Retinal pigment epithelial cell (primary cell): ENCODE data around the gene MYMX.

ENCODE experiments used
- DNase-seq: peaks from one replicate; pipeline ENCODE4 v3.0.0-alpha.2; 2010; ENCODE audit warnings: low read depth
- H3K4me3 ChIP-seq: 2 replicates; pipeline ENCODE4 v1.5.1; 2011; ENCODE audit warnings: mild to moderate bottlenecking, low read length, control low read depth, moderate library complexity
- TF ChIP-seq, protein P1 (sequence below): conservative IDR thresholded peaks from 2 replicates; pipeline ENCODE4 v1.5.1; 2011; ENCODE audit warnings: low read depth, low read length, control low read depth, inconsistent platforms

Gene MYMX

DNA sequence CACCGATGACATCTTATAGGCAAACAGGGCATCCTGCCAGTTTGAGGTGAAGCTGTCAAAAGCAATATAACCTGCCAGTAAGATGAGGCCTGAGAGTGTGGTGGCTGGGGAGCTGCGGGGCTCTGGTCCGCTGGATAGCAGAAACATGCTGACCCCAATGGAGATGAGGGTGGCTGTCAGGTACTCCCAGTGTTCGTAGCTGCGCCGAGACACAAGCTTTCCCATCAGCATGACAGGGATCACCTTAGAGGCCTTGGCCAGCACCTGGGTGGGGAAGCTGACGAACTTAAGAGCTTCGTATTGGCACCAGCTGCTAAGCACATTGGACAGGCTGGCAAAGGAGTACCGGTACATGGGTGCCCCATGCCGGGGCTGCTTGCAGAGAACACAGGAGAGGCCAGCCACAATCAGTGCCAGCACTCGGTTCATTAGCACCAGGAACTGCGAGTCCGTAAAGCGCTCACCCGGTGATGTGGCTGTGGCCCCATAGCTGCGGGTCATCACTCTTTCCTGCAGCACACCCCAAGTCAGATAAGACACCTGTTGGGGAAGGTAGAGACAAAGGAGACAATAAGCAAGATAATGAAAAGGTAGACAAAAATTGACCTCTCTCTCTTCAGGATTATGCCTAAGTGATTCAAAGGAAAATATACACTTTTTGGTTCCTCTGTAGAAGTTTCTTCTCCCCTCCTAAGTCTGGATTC, 38.5 kb downstream of the MYMX start:
- DNase-seq = no peak
- TF ChIP-seq, protein P1, sequence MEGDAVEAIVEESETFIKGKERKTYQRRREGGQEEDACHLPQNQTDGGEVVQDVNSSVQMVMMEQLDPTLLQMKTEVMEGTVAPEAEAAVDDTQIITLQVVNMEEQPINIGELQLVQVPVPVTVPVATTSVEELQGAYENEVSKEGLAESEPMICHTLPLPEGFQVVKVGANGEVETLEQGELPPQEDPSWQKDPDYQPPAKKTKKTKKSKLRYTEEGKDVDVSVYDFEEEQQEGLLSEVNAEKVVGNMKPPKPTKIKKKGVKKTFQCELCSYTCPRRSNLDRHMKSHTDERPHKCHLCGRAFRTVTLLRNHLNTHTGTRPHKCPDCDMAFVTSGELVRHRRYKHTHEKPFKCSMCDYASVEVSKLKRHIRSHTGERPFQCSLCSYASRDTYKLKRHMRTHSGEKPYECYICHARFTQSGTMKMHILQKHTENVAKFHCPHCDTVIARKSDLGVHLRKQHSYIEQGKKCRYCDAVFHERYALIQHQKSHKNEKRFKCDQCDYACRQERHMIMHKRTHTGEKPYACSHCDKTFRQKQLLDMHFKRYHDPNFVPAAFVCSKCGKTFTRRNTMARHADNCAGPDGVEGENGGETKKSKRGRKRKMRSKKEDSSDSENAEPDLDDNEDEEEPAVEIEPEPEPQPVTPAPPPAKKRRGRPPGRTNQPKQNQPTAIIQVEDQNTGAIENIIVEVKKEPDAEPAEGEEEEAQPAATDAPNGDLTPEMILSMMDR = no peak
- H3K4me3 ChIP-seq = no peak overlapping the region

DNA sequence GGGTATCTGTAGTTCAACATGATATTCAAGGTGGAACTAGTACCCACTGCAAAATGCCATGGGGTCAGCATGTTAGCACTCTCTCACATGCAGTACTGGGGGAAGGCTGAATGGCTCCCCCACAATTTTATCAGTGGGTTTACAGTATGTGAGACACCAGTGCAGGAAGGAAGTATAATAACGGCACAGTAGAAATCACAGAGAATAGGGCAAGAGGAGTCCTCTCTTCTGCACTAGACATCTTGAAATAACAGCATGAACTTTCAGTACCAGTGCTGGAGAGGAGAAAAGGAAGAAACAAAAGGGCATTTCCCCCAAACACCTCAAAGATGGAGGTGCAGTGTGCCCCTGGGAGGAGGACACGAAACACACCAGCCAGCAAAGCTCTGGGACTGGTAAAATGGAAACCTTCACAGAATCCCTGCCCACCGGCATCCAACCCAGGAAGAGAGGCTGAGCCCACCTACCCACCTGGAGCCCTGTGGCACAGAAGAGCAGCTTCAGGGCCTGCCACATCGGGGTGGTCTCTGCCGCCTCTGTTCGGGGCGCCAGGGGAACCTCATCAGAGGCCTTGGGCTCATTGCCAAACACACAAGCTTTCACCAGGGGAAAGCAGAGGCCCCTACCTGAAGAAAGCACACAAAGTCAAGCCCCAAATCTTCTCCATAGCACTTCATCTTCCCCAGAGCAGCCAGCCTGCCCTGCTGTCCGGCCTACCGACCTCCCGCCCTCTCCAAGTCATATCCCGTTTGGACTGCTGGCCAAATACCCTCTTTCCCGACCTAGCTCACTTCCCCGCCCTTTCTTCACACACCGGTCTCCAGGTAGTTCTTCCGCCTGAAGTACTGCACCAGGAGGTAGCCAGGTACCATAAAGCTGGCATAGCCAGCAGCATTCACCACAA, 39.4 kb downstream of the MYMX start:
- TF ChIP-seq, protein P1 = peak; percentile 2
- no peak for DNase-seq
- peak overlapping the region; percentile 83 for H3K4me3 ChIP-seq

DNA sequence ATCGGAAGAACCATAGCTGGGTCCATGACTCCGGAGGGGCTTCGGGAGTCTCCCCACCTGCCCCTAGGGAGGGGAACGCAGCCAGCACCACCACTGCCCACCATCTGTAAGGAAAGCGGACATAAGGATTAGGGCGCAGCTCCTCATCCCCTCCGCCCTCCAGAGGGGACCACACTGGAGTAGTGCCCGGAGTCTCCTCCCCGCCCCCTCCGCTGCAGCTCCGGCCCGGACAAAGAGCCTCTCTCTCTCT, 40.0 kb downstream of the MYMX start:
- TF ChIP-seq, protein P1 = no peak
- H3K4me3 ChIP-seq = peak overlapping the region; percentile 83

GRCh38 chr6:44257025-44257752, 40.5 kb downstream of the MYMX start, which contains the start of gene SLC35B2:
TSS of gene SLC35B2 (minus strand) at chr6:44257528. CDS start at chr6:44257410, 118 bp downstream.
- TF ChIP-seq, protein P1 = peak; percentile 43
- peak within 1 kb of the TSS; percentile 83 for H3K4me3 ChIP-seq
- DNase-seq = no peak

More for the DNA sequence above, 40.0 kb downstream of the MYMX start:
- DNase-seq = no peak

DNA sequence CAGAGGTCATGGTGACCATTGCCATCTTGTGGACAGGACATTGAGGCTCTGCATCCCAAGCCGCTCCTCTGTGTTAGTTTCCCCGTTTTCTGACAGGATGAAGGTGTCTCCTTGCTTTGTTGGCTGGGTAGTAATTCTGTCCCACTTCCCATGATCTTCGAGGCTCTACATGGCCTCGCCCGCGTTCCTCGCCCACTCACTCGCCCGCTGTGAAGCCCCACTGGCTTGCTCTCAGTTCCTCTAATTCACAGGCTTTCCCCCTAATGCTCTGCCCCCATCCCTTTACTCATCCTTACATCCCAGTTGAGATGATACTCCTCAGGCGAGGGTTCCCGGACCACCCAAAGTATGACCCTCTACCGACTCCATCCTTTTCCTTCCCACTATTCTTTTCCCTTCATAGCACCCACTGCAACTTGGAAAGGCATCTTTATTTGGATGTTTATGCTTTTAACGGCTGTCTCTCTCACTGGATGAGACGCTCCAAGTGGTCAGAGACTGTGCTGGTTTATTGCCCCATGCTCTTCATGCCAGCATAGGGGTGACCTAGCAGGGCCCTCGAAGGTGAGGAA, 41.1 kb downstream of the MYMX start:
- no peak for DNase-seq
- TF ChIP-seq, protein P1 = no peak
- peak overlapping the region; percentile 45 for H3K4me3 ChIP-seq

GRCh38 chr6:44258325-44258863, 41.7 kb downstream of the MYMX start:
- no peak overlapping the region for H3K4me3 ChIP-seq
- TF ChIP-seq, protein P1 = no peak
- DNase-seq = no peak
